Natural killer cell (primary cell): ENCODE data around the gene NR3C2. TPM values are rescaled to one million over a fixed set of nuclear protein-coding genes. Genes with fewer than 3 reads are reported as not detected.

Experiments used
- ATAC-seq, 3 donors: fragments of 150-1000 bp in 2 of 3; fragments of 200-7000 bp in 1 of 3; cut with Tn5 transposase; 1 replicate in 1 of 3; 2 replicates in 2 of 3; pipeline ENCODE4 v1.10.0; 2021; ENCODE audit warnings: mild to moderate bottlenecking in 2 of 3, moderate library complexity in 2 of 3
- DNase-seq, 2 donors: peaks; one replicate each; pipeline versions ENCODE4 v3.0.0 to v3.0.0-alpha.2; 2013 to 2021; ENCODE audit warnings: mixed read lengths in 1 of 2
- H3K27ac ChIP-seq: one replicate; pipeline ENCODE4 v1.5.1; 2013; ENCODE audit warnings: mild to moderate bottlenecking, low read length
- H3K27me3 ChIP-seq: one replicate; pipeline ENCODE4 v1.6.1; 2013; ENCODE audit warnings: low read length; ENCODE audit not compliant: control insufficient read depth, insufficient read depth
- H3K36me3 ChIP-seq: one replicate; pipeline ENCODE4 v1.6.1; 2013; ENCODE audit warnings: low read length; ENCODE audit not compliant: control insufficient read depth, insufficient read depth
- H3K4me1 ChIP-seq: one replicate; pipeline ENCODE4 v1.6.1; 2013; ENCODE audit warnings: low read length; ENCODE audit not compliant: control insufficient read depth, insufficient read depth
- H3K4me3 ChIP-seq: one replicate; pipeline ENCODE4 v1.5.1; 2013; ENCODE audit warnings: low read length
- H3K9me3 ChIP-seq: one replicate; pipeline ENCODE4 v1.6.1; 2013; ENCODE audit warnings: low read length; ENCODE audit not compliant: control insufficient read depth, insufficient read depth
- H3K27ac Mint-ChIP-seq, 2 donors: one replicate each; pipeline ENCODE4 v1.8.0; 2022; ENCODE audit warnings: mild to moderate bottlenecking in 2 of 2, mixed read lengths in 2 of 2, moderate library complexity in 1 of 2
- H3K27me3 Mint-ChIP-seq, 2 donors: one replicate each; pipeline ENCODE4 v1.8.0; 2022; ENCODE audit warnings: low read depth in 2 of 2, mixed read lengths in 2 of 2
- H3K36me3 Mint-ChIP-seq: one replicate; pipeline ENCODE4 v1.8.0; 2022; ENCODE audit warnings: mixed read lengths
- H3K4me1 Mint-ChIP-seq, 2 donors: one replicate each; pipeline ENCODE4 v1.8.0; 2022; ENCODE audit warnings: mixed read lengths in 2 of 2
- H3K4me3 Mint-ChIP-seq: one replicate; pipeline ENCODE4 v1.8.0; 2022; ENCODE audit warnings: mild to moderate bottlenecking, moderate library complexity, mixed read lengths
- H3K9me3 Mint-ChIP-seq, 2 donors: one replicate each; pipeline ENCODE4 v1.8.0; 2022; ENCODE audit warnings: mixed read lengths in 2 of 2
- WGBS: methylation state at CpG from one replicate; pipeline ENCODE4 v1.1.7; 2013; ENCODE audit warnings: missing lambda C conversion rate; ENCODE audit not compliant: insufficient coverage; 5-methylcytosine and 5-hydroxymethylcytosine counted together
- intact Hi-C: fragments of 100-400 bp; cut with micrococcal nuclease; formaldehyde crosslinking; loops from one replicate; pipeline ENCODE4 v1.14.2; 2022
- total RNA-seq, 4 donors: library from RNA; stranded (reverse); fragments of 120-200 nt in 1 of 4; gene quantifications; one replicate each; pipeline versions ENCODE4 v1.2.3 to v1.2.4, GENCODE V29; 2013 to 2022
- TF ChIP-seq, protein P1 (sequence below): fragments of 200-600 bp; IDR thresholded peaks from one replicate; pipeline ENCODE4 v1.8.0; 2022; ENCODE audit warnings: antibody characterized with exemption

Gene NR3C2
- total RNA-seq, 3 donors from 2014 or later (not counting 1 experiment from before 2014, with no cell fraction given): 4.2 to 8.6 (median 6.3) TPM

- no peak overlapping the region for H3K4me3 ChIP-seq
- no peak overlapping the region for H3K27ac Mint-ChIP-seq
- no peaks in the 10 kb centered on the region for H3K4me1 ChIP-seq
- no peaks in the 10 kb centered on the region for H3K27me3 Mint-ChIP-seq
- no peak overlapping the region for H3K27ac ChIP-seq
- H3K4me3 Mint-ChIP-seq: no peak overlapping the region
- intact Hi-C loops: no loop called here
- DNase-seq (no peak), ATAC-seq (no peak)
- H3K36me3 Mint-ChIP-seq: no peaks in the 10 kb centered on the region
- TF ChIP-seq, protein P1, sequence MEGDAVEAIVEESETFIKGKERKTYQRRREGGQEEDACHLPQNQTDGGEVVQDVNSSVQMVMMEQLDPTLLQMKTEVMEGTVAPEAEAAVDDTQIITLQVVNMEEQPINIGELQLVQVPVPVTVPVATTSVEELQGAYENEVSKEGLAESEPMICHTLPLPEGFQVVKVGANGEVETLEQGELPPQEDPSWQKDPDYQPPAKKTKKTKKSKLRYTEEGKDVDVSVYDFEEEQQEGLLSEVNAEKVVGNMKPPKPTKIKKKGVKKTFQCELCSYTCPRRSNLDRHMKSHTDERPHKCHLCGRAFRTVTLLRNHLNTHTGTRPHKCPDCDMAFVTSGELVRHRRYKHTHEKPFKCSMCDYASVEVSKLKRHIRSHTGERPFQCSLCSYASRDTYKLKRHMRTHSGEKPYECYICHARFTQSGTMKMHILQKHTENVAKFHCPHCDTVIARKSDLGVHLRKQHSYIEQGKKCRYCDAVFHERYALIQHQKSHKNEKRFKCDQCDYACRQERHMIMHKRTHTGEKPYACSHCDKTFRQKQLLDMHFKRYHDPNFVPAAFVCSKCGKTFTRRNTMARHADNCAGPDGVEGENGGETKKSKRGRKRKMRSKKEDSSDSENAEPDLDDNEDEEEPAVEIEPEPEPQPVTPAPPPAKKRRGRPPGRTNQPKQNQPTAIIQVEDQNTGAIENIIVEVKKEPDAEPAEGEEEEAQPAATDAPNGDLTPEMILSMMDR: no peak
- H3K9me3 ChIP-seq: no peaks in the 10 kb centered on the region
- no peaks in the 10 kb centered on the region for H3K4me1 Mint-ChIP-seq
- 24% methylated on average over 1 of the region's 1 CpG for WGBS
- no peaks in the 10 kb centered on the region for H3K36me3 ChIP-seq
- H3K9me3 Mint-ChIP-seq: peaks cover 0 to 2% of the 10 kb centered on the region in 2 donors
- no peaks in the 10 kb centered on the region for H3K27me3 ChIP-seq
Measured at GRCh38 chr4:148359769-148360168, 82.4 kb downstream of the NR3C2 start.

DNA sequence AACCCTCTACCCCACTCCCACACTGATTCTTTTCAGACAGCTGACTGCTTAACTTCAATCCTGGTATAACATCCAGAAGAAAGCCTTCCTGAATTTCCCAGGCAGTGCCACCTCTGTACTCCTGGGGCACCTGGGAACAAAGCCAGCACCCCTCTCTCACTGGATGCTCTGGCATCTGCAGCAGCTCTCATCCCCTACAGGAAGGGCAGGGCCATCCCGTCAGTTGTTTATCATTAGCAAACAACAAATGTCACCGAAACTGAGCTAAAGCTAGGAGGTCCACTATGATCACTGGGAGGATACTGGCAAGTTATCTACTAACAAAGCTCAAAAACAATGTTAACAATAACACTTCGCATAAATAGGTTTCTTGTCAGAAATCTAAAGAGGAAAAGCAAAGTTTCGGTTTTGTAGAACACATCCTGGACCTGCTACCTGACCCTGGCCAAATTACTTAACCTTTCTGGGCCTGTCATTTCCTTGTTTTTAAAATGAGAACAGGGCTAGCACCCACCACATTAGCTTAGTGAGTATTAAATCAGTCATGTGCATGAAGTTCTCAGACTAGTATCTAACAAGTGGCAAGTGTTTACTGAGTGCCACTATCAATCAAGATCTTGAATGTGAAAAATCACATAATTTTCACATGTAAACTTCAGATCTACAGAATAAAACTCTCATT is 86.6 kb downstream of the NR3C2 start:
- H3K4me1 Mint-ChIP-seq: no peaks in the 10 kb centered on the region
- TF ChIP-seq, protein P1: no peak
- no peaks in the 10 kb centered on the region for H3K36me3 Mint-ChIP-seq
- no peaks in the 10 kb centered on the region for H3K27me3 Mint-ChIP-seq
- H3K9me3 Mint-ChIP-seq: peaks cover 0 to 2% of the 10 kb centered on the region in 2 donors
- Histone ChIP-seq H3K36me3 (no peaks in the 10 kb centered on the region), H3K4me1 (no peaks in the 10 kb centered on the region), H3K27ac (no peak overlapping the region), H3K4me3 (no peak overlapping the region), H3K27me3 (no peaks in the 10 kb centered on the region), H3K9me3 (no peaks in the 10 kb centered on the region)
- DNase-seq (peak in 1 of 2 donors; percentile 5), ATAC-seq (no peak)
- intact Hi-C loops: no loop called here
- no peak overlapping the region for H3K4me3 Mint-ChIP-seq
- WGBS: 61% methylated on average over 4 of the region's 4 CpGs
- no peak overlapping the region for H3K27ac Mint-ChIP-seq

GRCh38 chr4:148354186-148354585 is 88.0 kb downstream of the NR3C2 start:
- Histone ChIP-seq H3K9me3 (no peaks in the 10 kb centered on the region), H3K36me3 (no peaks in the 10 kb centered on the region), H3K4me3 (no peak overlapping the region), H3K27me3 (no peaks in the 10 kb centered on the region), H3K4me1 (no peaks in the 10 kb centered on the region), H3K27ac (no peak overlapping the region)
- WGBS: 98% methylated on average over 3 of the region's 4 CpGs
- DNase-seq: no peak
- TF ChIP-seq, protein P1: no peak
- Mint-ChIP-seq H3K36me3 (no peaks in the 10 kb centered on the region), H3K9me3 (peaks cover 0 to 2% of the 10 kb centered on the region in 2 donors), H3K4me3 (no peak overlapping the region), H3K4me1 (no peaks in the 10 kb centered on the region), H3K27ac (no peak overlapping the region), H3K27me3 (no peaks in the 10 kb centered on the region)
- intact Hi-C loops: no loop called here
- ATAC-seq: no peak

GRCh38 chr4:148353571-148353970 is 88.6 kb downstream of the NR3C2 start:
- Histone ChIP-seq H3K36me3 (no peaks in the 10 kb centered on the region), H3K27ac (no peak overlapping the region), H3K4me3 (no peak overlapping the region), H3K4me1 (no peaks in the 10 kb centered on the region), H3K9me3 (no peaks in the 10 kb centered on the region), H3K27me3 (no peaks in the 10 kb centered on the region)
- TF ChIP-seq, protein P1: no peak
- Mint-ChIP-seq H3K27me3 (no peaks in the 10 kb centered on the region), H3K36me3 (no peaks in the 10 kb centered on the region), H3K4me3 (no peak overlapping the region), H3K9me3 (peaks cover 0 to 2% of the 10 kb centered on the region in 2 donors), H3K27ac (no peak overlapping the region), H3K4me1 (no peaks in the 10 kb centered on the region)
- no peak for DNase-seq
- no peak for ATAC-seq
- intact Hi-C loops: no loop called here
